Measurements from ENCODE around the gene SDHAF4. TPM values are rescaled to one million over a fixed set of nuclear protein-coding genes. Genes with fewer than 3 reads are reported as not detected.

The SDHAF4 gene
- total and polyA plus RNA-seq, 2 donors (not counting 3 experiments of a cell fraction or from before 2014, with no cell fraction given) = 3.6 to 8.6 TPM

DNA sequence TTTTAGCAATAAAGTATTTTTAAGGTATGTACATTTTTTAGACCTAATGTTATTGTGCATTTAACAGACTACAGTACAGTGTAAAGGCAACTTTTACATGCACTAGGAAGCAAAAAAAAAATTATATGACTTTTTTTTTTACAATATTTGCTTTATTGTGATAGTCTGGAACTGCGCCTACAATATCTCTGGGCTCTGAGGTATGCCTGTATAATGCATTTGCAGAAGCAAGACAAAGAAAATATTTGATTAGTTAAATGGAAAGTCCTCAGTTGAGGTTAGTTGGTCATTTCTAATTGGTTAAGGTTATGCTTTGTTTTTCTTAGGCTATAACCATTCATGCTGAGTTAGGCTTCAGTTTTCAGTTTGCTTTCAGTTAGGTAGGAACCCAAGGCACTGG is 54.0 kb downstream of the SDHAF4 start:
- no peaks in the 10 kb centered on the region for H3K9me3 ChIP-seq (replicated peaks; ENCODE audit: control insufficient read depth, insufficient read depth, low read length)
- DNase-seq (ENCODE audit: low read depth, low spot score) = no peak
- no peak overlapping the region for H3K27ac ChIP-seq (ENCODE audit: insufficient read depth, low read depth, low read length)
- no peaks in the 10 kb centered on the region for H3K36me3 ChIP-seq (ENCODE audit: control insufficient read depth in 2 of 2, extremely low read depth in 1 of 2, insufficient read depth in 2 of 2, low read length in 2 of 2)
- H3K9ac ChIP-seq (replicated peaks; ENCODE audit: extremely low read depth, insufficient read depth, low read length) = no peak overlapping the region
- H3K27me3 ChIP-seq (ENCODE audit: control insufficient read depth in 2 of 2, insufficient read depth in 2 of 2, low read length in 2 of 2) = no peaks in the 10 kb centered on the region
- no TSS peak for BruUV-seq (replicated peaks)
- H2AFZ ChIP-seq (ENCODE audit: low read depth, low read length) = no peak overlapping the region
- no peaks in the 10 kb centered on the region for H3K4me1 ChIP-seq (ENCODE audit: control insufficient read depth, extremely low read depth, insufficient read depth, low read length)
- H3K4me3 ChIP-seq (replicated peaks in 1 of 3; ENCODE audit: insufficient read depth in 1 of 3, low read depth in 1 of 3, low read length in 3 of 3) = no peak overlapping the region
- TF ChIP-seq POLR2A (IDR thresholded peaks at IDR 0.05; ENCODE audit: low read depth, low read length) (no peak), GATA2 (IDR thresholded peaks at IDR 0.05; ENCODE audit: insufficient read depth, insufficient read length, low read depth, low read length) (no peak), FOS (IDR thresholded peaks at IDR 0.05; ENCODE audit: borderline replicate concordance, insufficient read depth, low read length) (no peak), JUN (IDR thresholded peaks at IDR 0.05; ENCODE audit: borderline replicate concordance, insufficient read depth, insufficient read length, low read depth) (no peak), POLR2AphosphoS5 (IDR thresholded peaks at IDR 0.05; ENCODE audit: insufficient read depth, low read depth, low read length) (no peak), EZH2 (IDR thresholded peaks at IDR 0.05; ENCODE audit: borderline replicate concordance, low read depth, low read length, severe bottlenecking) (no peak), MYC (IDR thresholded peaks at IDR 0.05; ENCODE audit: low read depth, low read length) (no peak)
- TF ChIP-seq, protein P1, sequence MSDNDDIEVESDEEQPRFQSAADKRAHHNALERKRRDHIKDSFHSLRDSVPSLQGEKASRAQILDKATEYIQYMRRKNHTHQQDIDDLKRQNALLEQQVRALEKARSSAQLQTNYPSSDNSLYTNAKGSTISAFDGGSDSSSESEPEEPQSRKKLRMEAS (IDR thresholded peaks at IDR 0.05; ENCODE audit: insufficient read depth, insufficient read length) = no peak
- TF ChIP-seq, protein P2, sequence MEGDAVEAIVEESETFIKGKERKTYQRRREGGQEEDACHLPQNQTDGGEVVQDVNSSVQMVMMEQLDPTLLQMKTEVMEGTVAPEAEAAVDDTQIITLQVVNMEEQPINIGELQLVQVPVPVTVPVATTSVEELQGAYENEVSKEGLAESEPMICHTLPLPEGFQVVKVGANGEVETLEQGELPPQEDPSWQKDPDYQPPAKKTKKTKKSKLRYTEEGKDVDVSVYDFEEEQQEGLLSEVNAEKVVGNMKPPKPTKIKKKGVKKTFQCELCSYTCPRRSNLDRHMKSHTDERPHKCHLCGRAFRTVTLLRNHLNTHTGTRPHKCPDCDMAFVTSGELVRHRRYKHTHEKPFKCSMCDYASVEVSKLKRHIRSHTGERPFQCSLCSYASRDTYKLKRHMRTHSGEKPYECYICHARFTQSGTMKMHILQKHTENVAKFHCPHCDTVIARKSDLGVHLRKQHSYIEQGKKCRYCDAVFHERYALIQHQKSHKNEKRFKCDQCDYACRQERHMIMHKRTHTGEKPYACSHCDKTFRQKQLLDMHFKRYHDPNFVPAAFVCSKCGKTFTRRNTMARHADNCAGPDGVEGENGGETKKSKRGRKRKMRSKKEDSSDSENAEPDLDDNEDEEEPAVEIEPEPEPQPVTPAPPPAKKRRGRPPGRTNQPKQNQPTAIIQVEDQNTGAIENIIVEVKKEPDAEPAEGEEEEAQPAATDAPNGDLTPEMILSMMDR (IDR thresholded peaks at IDR 0.05; ENCODE audit: extremely low read depth in 1 of 2, insufficient read depth in 1 of 2, low read depth in 1 of 2, low read length in 2 of 2) = no peak
- no peaks in the 10 kb centered on the region for H4K20me1 ChIP-seq (replicated peaks; ENCODE audit: control insufficient read depth, extremely low read depth, insufficient read depth, low read length)
- ChIA-PET POLR2A (no interaction called here), CTCF (interaction anchor here (0.6 kb wide), 1 partner anchor 1226 kb away, joined by 3 read pairs; no protein-coding TSS in a partner anchor)
- dilution Hi-C loops (cut with MboI; ENCODE audit: extremely low pct_ligation_motif_present, low sequenced_read_pairs) = no loop called here
- intact Hi-C loops (cut with micrococcal nuclease) = no loop called here
- no peaks in the 10 kb centered on the region for H3K79me2 ChIP-seq (ENCODE audit: control insufficient read depth, insufficient read depth, low read length)
- no peaks in the 10 kb centered on the region for H3K9me1 ChIP-seq (replicated peaks; ENCODE audit: control insufficient read depth, extremely low read depth, insufficient read depth, low read length)
- no peak overlapping the region for H3K4me2 ChIP-seq (ENCODE audit: insufficient read depth, low read length)
- no peak for FAIRE-seq

All from endothelial cell of umbilical vein (primary cell).